GM12878 (cell line): ENCODE results near the gene NKAIN1. TPM values are rescaled to one million over a fixed set of nuclear protein-coding genes. Genes with fewer than 3 reads are reported as not detected.
A peak's percentile ranks its signal among the peaks of the same experiment; 100 is the strongest.

Experiments
- ATAC-seq: fragments of 200-7000 bp; cut with Tn5 transposase; 3 replicates; pipeline ENCODE4 v1.9.1; 2020; ENCODE audit warnings: mild to moderate bottlenecking, moderate library complexity
- BruUV-seq: library from RNA; stranded (reverse); fragments of 400-500 nt; replicated peaks from 2 replicates; lab custom pipeline; 2021; lab: Mats Ljungman, UMichigan
- CTCF ChIA-PET: fragments of 300-600 bp; sonication (Branson Sonifier 250); formaldehyde crosslinking; extraction: SDS; loops from one replicate; lab custom pipeline; 2021; ENCODE audit warnings: inconsistent platforms; lab: Yijun Ruan, JAX
- POLR2A ChIA-PET: fragments of 350-600 bp; formaldehyde crosslinking; extraction: SDS; loops from one replicate; lab custom pipeline; 2021; ENCODE audit warnings: inconsistent platforms; lab: Charles Lee
- RAD21 ChIA-PET: fragments of 300-600 bp; sonication (Branson Sonifier 250); formaldehyde crosslinking; loops from one replicate; lab custom pipeline; 2023; ENCODE audit warnings: antibody characterized with exemption; ENCODE audit not compliant: unreplicated experiment; lab: Charles Lee
- SMC1A ChIA-PET: fragments of 300-600 bp; sonication (Branson Sonifier 250); formaldehyde crosslinking; loops from one replicate; lab custom pipeline; 2023; ENCODE audit not compliant: unreplicated experiment, uncharacterized antibody; lab: Charles Lee
- DNase-seq: peaks from one replicate; pipeline ENCODE4 v3.0.0-alpha.2; 2011; ENCODE audit warnings: low read depth, low spot score
- FAIRE-seq: peaks from 3 replicates; lab custom pipeline; 2011; peaks lifted over from hg19 to GRCh38; lab: Jason Lieb, UNC
- H2AFZ ChIP-seq: 2 replicates; pipeline ENCODE4 v1.6.0; 2011; ENCODE audit warnings: low read depth, low read length, control low read depth; ENCODE audit not compliant: control insufficient read depth
- H3K27ac ChIP-seq: 2 replicates; pipeline ENCODE4 v1.5.1; 2011; ENCODE audit warnings: control low read depth; ENCODE audit not compliant: control insufficient read depth, insufficient read depth
- H3K27me3 ChIP-seq, 2 experiments: replicated peaks in 1 of 2; 2 replicates each; pipeline versions ENCODE4 v1.6.0 to v1.6.1; 2011; ENCODE audit warnings: low read length in 1 of 2; ENCODE audit not compliant: control insufficient read depth in 2 of 2, insufficient read depth in 2 of 2
- H3K36me3 ChIP-seq, 2 experiments: 2 replicates each; pipeline ENCODE4 v1.5.1; 2011; ENCODE audit warnings: low read length in 1 of 2; ENCODE audit not compliant: control insufficient read depth in 2 of 2, insufficient read depth in 2 of 2
- H3K4me1 ChIP-seq: 2 replicates; pipeline ENCODE4 v1.6.1; 2011; ENCODE audit warnings: mild to moderate bottlenecking, low read length, moderate library complexity, mixed read lengths; ENCODE audit not compliant: control insufficient read depth, insufficient read depth
- H3K4me2 ChIP-seq: 2 replicates; pipeline ENCODE4 v1.6.0; 2011; ENCODE audit warnings: control low read depth; ENCODE audit not compliant: control insufficient read depth, insufficient read depth
- H3K4me3 ChIP-seq: fragments of 200-600 bp; sonication (generic); 2 replicates; pipeline ENCODE4 v1.5.1; 2016
- H3K79me2 ChIP-seq: 2 replicates; pipeline ENCODE4 v1.6.0; 2011; ENCODE audit warnings: low read length; ENCODE audit not compliant: control insufficient read depth, insufficient read depth
- H3K9ac ChIP-seq: 2 replicates; pipeline ENCODE4 v1.8.0; 2011; ENCODE audit warnings: low read length, control low read depth, mixed read lengths; ENCODE audit not compliant: control insufficient read depth, insufficient read depth
- H3K9me3 ChIP-seq: replicated peaks from 3 replicates; pipeline ENCODE4 v1.5.1; 2011; ENCODE audit warnings: mild to moderate bottlenecking, low read length; ENCODE audit not compliant: control insufficient read depth, insufficient read depth
- H4K20me1 ChIP-seq: 2 replicates; pipeline ENCODE4 v1.6.0; 2011; ENCODE audit not compliant: control insufficient read depth, insufficient read depth
- CHD1 ChIP-seq: IDR thresholded peaks from 2 replicates; pipeline ENCODE4 v1.6.1; 2012; ENCODE audit warnings: low read depth, low read length, improper control_type of control experiment
- CHD2 ChIP-seq: IDR thresholded peaks from 2 replicates; pipeline ENCODE4 v1.6.1; 2011; ENCODE audit warnings: low read depth, low read length, improper control_type of control experiment, borderline replicate concordance
- CREB1 ChIP-seq: IDR thresholded peaks from 2 replicates; pipeline ENCODE4 v1.6.1; 2012; ENCODE audit warnings: low read depth, mild to moderate bottlenecking, inconsistent platforms
- MTA2 ChIP-seq: fragments of 450-650 bp; IDR thresholded peaks from 2 replicates; pipeline ENCODE4 v1.6.1; 2016; ENCODE audit warnings: low read depth, mild to moderate bottlenecking, moderate library complexity
- NBN ChIP-seq: fragments of 450-650 bp; IDR thresholded peaks from 2 replicates; pipeline ENCODE4 v1.6.1; 2016
- POLR2AphosphoS2 ChIP-seq: IDR thresholded peaks from 2 replicates; pipeline ENCODE4 v1.6.1; 2011; ENCODE audit warnings: low read depth, mild to moderate bottlenecking, low read length, improper control_type of control experiment, moderate library complexity
- YBX1 ChIP-seq: fragments of 450-650 bp; IDR thresholded peaks from 2 replicates; pipeline ENCODE4 v1.6.1; 2016; ENCODE audit warnings: antibody characterized with exemption
- ZBED1 ChIP-seq: IDR thresholded peaks from 2 replicates; pipeline ENCODE4 v1.6.1; 2016; ENCODE audit warnings: borderline replicate concordance
- WGBS: methylation state at CpG from one replicate; pipeline ENCODE4 v1.1.6; 2016; ENCODE audit warnings: low lambda C conversion rate; ENCODE audit not compliant: insufficient replicate concordance, insufficient coverage; ENCODE audit errors: missing lambda C conversion rate; 5-methylcytosine and 5-hydroxymethylcytosine counted together
- in situ Hi-C: fragments of 300-500 bp; cut with MboI; formaldehyde crosslinking; loops from 9 replicates; pipeline ENCODE4 v1.14.3; 2018; ENCODE audit warnings: mixed read lengths
- intact Hi-C: fragments of 100-400 bp; cut with micrococcal nuclease; formaldehyde crosslinking; loops from one replicate; pipeline ENCODE4 v1.14.2; 2022; ENCODE audit not compliant: unreplicated experiment
- polyA plus RNA-seq, 11 experiments: library from polyadenylated mRNA; depleted of rRNA in 4 of 11; unstranded in 6 of 11; stranded (reverse) in 5 of 11; fragments of >200 nt; fragmentation: Nextera tagmentation in 4 of 11; fragmentation: Illumina TruSeq in 1 of 11; extraction: Ambion mirVana in 4 of 11; extraction: Trizol in 1 of 11; gene quantifications; 1 replicate in 1 of 11; 2 replicates in 10 of 11; pipeline versions ENCODE4 v1.2.1 to v1.2.3, GENCODE V29; 2011 to 2016; ENCODE audit warnings: inconsistent platforms in 2 of 11, missing spikeins in 2 of 11, low read depth in 1 of 11
- total RNA-seq, 4 experiments: library from RNA; depleted of rRNA in 3 of 4; stranded (reverse); fragments of >200 nt in 3 of 4; fragmentation: Illumina TruSeq in 1 of 4; extraction: Trizol in 1 of 4; gene quantifications; 2 replicates each; pipeline versions ENCODE4 v1.2.1 to v1.2.3, GENCODE V29; 2013 to 2021
- TF ChIP-seq, protein P1 (sequence below): fragments of 450-650 bp; IDR thresholded peaks from 2 replicates; pipeline ENCODE4 v1.6.1; 2016; ENCODE audit warnings: mild to moderate bottlenecking, moderate library complexity, borderline replicate concordance

Gene NKAIN1
- total and polyA plus RNA-seq, 10 of the 15 experiments (the other 5 are each of a cell fraction or from before 2014, with no cell fraction given): not detected

DNA sequence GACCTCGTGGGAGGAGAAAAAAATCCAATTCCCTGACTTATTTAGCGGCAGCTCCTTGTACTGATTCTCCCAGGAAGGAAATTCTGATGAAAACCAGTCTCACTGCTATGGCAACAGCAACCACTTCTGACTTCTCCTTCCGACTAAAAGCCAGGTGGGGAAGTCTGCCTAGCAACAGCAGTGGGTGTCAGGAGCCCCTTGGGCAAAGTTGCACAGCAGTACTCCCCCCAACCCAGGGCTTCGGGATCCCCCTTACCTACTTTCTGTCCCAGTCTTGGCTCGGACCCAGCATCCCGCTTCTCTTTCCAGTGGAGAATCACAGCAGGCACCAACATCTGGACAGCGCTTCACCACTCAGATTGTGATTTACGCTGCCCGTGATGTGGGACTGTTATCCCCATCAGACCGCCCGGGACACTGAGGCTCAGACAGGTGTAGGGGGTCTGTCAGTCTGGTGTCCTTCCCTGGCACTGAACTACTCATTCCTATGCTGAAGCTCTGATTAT lies 24.6 kb downstream of the NKAIN1 start (continued):
- TF ChIP-seq CHD1 (no peak), CHD2 (no peak), NBN (no peak), MTA2 (no peak), CREB1 (no peak), YBX1 (no peak)

DNA sequence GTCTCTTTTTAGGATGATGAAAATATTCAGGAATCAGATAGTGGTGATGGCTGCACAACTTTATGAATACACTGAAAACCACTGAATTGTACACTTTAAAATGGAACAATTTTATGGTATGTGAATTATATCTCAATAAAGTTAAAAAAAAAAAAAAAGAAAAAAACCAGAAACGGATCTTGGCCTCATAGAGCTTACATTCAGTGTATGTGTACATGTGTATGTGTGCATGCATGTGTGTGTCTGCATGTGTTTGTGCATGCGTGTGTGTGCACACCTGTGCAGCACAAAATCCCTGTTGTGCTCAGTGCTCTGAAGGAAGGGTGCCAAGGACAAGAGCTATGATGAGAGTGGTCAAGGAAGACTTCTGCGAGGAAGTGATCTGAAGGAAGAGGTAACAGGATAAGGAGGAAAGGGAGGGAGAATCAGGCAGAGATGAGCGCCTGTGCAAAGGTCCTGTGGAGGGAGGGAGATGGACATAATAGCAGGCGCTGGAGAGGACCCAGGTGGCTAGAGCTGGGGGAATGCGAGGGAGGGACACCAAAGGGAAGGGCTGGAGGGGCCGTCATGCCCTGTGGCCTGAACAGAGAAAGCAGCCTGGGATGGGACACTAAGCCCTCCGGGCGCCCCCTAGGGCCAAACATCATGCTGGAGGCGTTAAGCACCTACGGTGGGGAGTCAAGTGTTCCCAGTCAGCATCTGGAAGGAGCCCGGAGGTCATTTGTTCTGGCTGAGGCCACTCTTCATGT lies 25.2 kb downstream of the NKAIN1 start:
- ChIA-PET SMC1A (interaction anchor here (1.2 kb wide), 1 partner anchor 141 kb away, joined by 3 read pairs; no protein-coding TSS in a partner anchor), CTCF (no interaction called here), POLR2A (interaction anchor here (0.6 kb wide), 1 partner anchor 23 kb away, joined by 4 read pairs; no protein-coding TSS in a partner anchor), RAD21 (no interaction called here)
- Histone ChIP-seq H2AFZ (no peak overlapping the region), H4K20me1 (no peaks in the 10 kb centered on the region), H3K27me3 (no peaks in the 10 kb centered on the region), H3K4me1 (no peaks in the 10 kb centered on the region), H3K79me2 (no peaks in the 10 kb centered on the region), H3K4me2 (no peak overlapping the region), H3K4me3 (no peak overlapping the region), H3K9me3 (no peaks in the 10 kb centered on the region; the same call in 2 of the 3 replicates), H3K9ac (no peak overlapping the region), H3K27ac (no peak overlapping the region)
- intact Hi-C loops: no loop called here
- WGBS: 33% methylated on average over 12 of the region's 12 CpGs
- no TSS peak for BruUV-seq
- ATAC-seq: no peak
- no peak for DNase-seq
- TF ChIP-seq POLR2AphosphoS2 (no peak), ZBED1 (no peak)
- TF ChIP-seq, protein P1, sequence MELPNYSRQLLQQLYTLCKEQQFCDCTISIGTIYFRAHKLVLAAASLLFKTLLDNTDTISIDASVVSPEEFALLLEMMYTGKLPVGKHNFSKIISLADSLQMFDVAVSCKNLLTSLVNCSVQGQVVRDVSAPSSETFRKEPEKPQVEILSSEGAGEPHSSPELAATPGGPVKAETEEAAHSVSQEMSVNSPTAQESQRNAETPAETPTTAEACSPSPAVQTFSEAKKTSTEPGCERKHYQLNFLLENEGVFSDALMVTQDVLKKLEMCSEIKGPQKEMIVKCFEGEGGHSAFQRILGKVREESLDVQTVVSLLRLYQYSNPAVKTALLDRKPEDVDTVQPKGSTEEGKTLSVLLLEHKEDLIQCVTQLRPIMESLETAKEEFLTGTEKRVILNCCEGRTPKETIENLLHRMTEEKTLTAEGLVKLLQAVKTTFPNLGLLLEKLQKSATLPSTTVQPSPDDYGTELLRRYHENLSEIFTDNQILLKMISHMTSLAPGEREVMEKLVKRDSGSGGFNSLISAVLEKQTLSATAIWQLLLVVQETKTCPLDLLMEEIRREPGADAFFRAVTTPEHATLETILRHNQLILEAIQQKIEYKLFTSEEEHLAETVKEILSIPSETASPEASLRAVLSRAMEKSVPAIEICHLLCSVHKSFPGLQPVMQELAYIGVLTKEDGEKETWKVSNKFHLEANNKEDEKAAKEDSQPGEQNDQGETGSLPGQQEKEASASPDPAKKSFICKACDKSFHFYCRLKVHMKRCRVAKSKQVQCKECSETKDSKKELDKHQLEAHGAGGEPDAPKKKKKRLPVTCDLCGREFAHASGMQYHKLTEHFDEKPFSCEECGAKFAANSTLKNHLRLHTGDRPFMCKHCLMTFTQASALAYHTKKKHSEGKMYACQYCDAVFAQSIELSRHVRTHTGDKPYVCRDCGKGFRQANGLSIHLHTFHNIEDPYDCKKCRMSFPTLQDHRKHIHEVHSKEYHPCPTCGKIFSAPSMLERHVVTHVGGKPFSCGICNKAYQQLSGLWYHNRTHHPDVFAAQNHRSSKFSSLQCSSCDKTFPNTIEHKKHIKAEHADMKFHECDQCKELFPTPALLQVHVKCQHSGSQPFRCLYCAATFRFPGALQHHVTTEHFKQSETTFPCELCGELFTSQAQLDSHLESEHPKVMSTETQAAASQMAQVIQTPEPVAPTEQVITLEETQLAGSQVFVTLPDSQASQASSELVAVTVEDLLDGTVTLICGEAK: 0 out of 2 replicates have a peak, but pooled peaks have one; percentile 33
- TF ChIP-seq, all 136 proteins: peak for 1
- no peak for FAIRE-seq
- no peaks in the 10 kb centered on the region for H3K36me3 ChIP-seq
- in situ Hi-C loops: no loop called here
